Dendritic cell treated with granulocyte-macrophage colony-stimulating factor and Interleukin-4, amounts not matched to agents 40 ng/mL and 50 ng/mL, for 4 days (primary cell): ENCODE results near the gene AGT.

Experiments
- H3K27ac Mint-ChIP-seq: one replicate; pipeline ENCODE4 v1.8.0; 2022; ENCODE audit warnings: mild to moderate bottlenecking, mixed read lengths
- H3K27me3 Mint-ChIP-seq: one replicate; pipeline ENCODE4 v1.8.0; 2022; ENCODE audit warnings: mild to moderate bottlenecking, mixed read lengths
- H3K36me3 Mint-ChIP-seq: one replicate; pipeline ENCODE4 v1.8.0; 2022; ENCODE audit warnings: low read depth, mixed read lengths
- H3K4me1 Mint-ChIP-seq: one replicate; pipeline ENCODE4 v1.8.0; 2022; ENCODE audit warnings: low read depth, mixed read lengths
- H3K4me3 Mint-ChIP-seq: one replicate; pipeline ENCODE4 v1.8.0; 2022; ENCODE audit warnings: mild to moderate bottlenecking, moderate library complexity, mixed read lengths
- H3K9me3 Mint-ChIP-seq: one replicate; pipeline ENCODE4 v1.8.0; 2022; ENCODE audit warnings: mixed read lengths
- intact Hi-C: fragments of 100-400 bp; cut with micrococcal nuclease; formaldehyde crosslinking; loops from one replicate; pipeline ENCODE4 v1.15.0; 2022

Gene AGT

GRCh38 chr1:230749635-230750034 lies 35.7 kb upstream of the AGT start:
- H3K27ac Mint-ChIP-seq: no peak overlapping the region
- H3K4me3 Mint-ChIP-seq: no peak overlapping the region
- no peaks in the 10 kb centered on the region for H3K9me3 Mint-ChIP-seq

DNA sequence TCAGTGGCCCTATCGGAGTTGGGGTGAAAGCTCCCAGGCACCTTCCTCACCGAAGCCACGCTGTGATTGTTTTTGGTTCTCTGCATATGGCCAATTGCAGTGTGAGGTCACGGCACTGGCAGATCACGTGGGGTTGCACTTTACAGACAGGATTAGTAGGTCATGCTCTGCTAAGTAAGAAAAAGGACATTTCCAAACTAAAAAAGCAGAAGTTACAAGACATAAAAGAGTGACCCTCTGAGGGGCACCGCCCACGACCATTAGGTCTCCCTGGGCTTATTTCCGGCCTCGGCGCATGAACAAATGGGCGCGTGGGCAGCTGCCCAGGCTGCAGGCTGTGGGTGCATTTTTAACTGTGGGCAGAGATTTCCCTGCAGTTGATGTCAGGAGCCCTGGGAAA lies 35.2 kb upstream of the AGT start:
- no peaks in the 10 kb centered on the region for H3K9me3 Mint-ChIP-seq
- no peaks in the 10 kb centered on the region for H3K36me3 Mint-ChIP-seq
- no peaks in the 10 kb centered on the region for H3K27me3 Mint-ChIP-seq
- H3K4me1 Mint-ChIP-seq: peaks cover 5% of the 10 kb centered on the region
- no peak overlapping the region for H3K27ac Mint-ChIP-seq
- intact Hi-C loops: no loop called here
- no peak overlapping the region for H3K4me3 Mint-ChIP-seq

More at GRCh38 chr1:230749635-230750034, 35.7 kb upstream of the AGT start:
- H3K4me1 Mint-ChIP-seq: peaks cover 5% of the 10 kb centered on the region
- intact Hi-C loops: no loop called here
- H3K36me3 Mint-ChIP-seq: no peaks in the 10 kb centered on the region
- no peaks in the 10 kb centered on the region for H3K27me3 Mint-ChIP-seq

- H3K27ac Mint-ChIP-seq: no peak overlapping the region
- H3K4me1 Mint-ChIP-seq: no peaks in the 10 kb centered on the region
- H3K4me3 Mint-ChIP-seq: no peak overlapping the region
- no peaks in the 10 kb centered on the region for H3K9me3 Mint-ChIP-seq
- intact Hi-C loops: no loop called here
- H3K36me3 Mint-ChIP-seq: no peaks in the 10 kb centered on the region
- no peaks in the 10 kb centered on the region for H3K27me3 Mint-ChIP-seq
Measured at GRCh38 chr1:230747890-230748800, 34.2 kb upstream of the AGT start.

GRCh38 chr1:230747127-230747730 lies 33.3 kb upstream of the AGT start, which contains the start of gene CAPN9:
Gene CAPN9 (plus strand): TSS chr1:230747388. CDS start chr1:230747497, 109 bp downstream.
- H3K27ac Mint-ChIP-seq: no peak within 1 kb of the TSS
- intact Hi-C loops: no loop called here
- H3K36me3 Mint-ChIP-seq: no peaks in the 10 kb centered on the region
- no peaks in the 10 kb centered on the region for H3K4me1 Mint-ChIP-seq
- no peaks in the 10 kb centered on the region for H3K27me3 Mint-ChIP-seq
- no peak within 1 kb of the TSS for H3K4me3 Mint-ChIP-seq
- no peaks in the 10 kb centered on the region for H3K9me3 Mint-ChIP-seq

DNA sequence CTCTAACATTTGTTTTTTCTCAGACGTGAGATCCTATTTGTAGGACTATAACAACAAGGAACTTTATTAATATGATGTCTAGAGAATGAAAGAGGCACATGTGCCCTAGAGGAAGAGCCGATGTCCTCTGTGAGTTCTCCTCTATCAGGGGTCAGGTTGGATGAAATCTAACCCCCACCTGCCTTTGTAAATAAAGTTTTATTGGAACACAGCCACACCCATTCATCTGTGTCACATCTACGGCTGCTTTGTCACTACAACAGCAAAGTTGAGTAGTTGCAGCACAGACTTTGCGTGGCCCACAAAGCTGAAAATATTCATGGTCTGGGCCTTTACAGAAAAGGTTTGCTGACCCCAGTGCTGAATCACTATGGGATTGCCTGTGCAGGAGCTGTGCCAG lies 32.7 kb upstream of the AGT start:
- no peaks in the 10 kb centered on the region for H3K9me3 Mint-ChIP-seq
- intact Hi-C loops: no loop called here
- H3K36me3 Mint-ChIP-seq: no peaks in the 10 kb centered on the region
- H3K27ac Mint-ChIP-seq: no peak overlapping the region
- no peaks in the 10 kb centered on the region for H3K4me1 Mint-ChIP-seq
- no peak overlapping the region for H3K4me3 Mint-ChIP-seq
- no peaks in the 10 kb centered on the region for H3K27me3 Mint-ChIP-seq

DNA sequence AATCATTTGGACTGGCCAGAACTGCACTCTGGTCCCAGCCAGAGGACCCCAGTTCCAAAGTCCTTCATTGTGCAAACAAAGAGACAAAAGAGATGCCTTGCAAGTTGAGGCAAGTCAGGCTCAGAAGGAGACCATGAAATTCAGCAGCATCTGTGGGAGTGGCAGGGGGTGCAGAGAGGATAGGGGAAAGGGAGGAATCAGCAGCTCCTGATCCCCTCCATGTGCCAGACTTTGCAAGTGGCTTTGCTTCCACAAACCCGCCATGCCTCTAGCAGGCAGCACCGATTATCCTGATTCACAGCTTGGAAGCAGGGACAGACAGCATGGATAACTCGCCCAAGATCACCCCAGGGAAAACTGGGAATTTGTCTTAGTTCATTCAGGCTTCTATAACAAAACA lies 31.1 kb upstream of the AGT start:
- H3K27ac Mint-ChIP-seq: no peak overlapping the region
- H3K4me3 Mint-ChIP-seq: no peak overlapping the region
- H3K36me3 Mint-ChIP-seq: no peaks in the 10 kb centered on the region
- intact Hi-C loops: no loop called here
- H3K4me1 Mint-ChIP-seq: no peaks in the 10 kb centered on the region
- H3K27me3 Mint-ChIP-seq: no peaks in the 10 kb centered on the region
- H3K9me3 Mint-ChIP-seq: no peaks in the 10 kb centered on the region

- no peak overlapping the region for H3K27ac Mint-ChIP-seq
- H3K4me3 Mint-ChIP-seq: no peak overlapping the region
- no peaks in the 10 kb centered on the region for H3K36me3 Mint-ChIP-seq
- H3K4me1 Mint-ChIP-seq: no peaks in the 10 kb centered on the region
- intact Hi-C loops: no loop called here
- H3K9me3 Mint-ChIP-seq: no peaks in the 10 kb centered on the region
- H3K27me3 Mint-ChIP-seq: peaks cover 1% of the 10 kb centered on the region
Measured at GRCh38 chr1:230744382-230744781, 30.5 kb upstream of the AGT start.

DNA sequence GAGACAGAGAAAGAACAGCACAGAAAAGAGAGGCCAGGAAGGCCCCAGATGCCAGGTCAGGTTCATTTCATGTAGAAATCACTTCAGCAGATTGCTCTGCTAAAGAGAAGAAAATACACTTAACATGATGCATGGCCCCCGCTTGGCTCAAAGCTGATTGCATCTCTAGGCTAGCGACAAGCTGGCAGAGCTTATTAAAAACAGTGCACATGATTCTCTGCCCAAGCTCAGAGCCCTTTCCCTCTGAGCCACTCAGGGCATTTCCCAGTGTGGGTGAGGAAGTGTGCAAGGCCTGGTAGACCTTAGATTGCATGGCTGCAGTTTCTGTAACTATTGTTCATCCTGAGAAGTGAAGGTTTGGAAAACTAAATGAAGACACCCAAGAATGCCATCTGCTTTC lies 30.0 kb upstream of the AGT start:
- H3K27me3 Mint-ChIP-seq: peaks cover 2% of the 10 kb centered on the region
- no peaks in the 10 kb centered on the region for H3K9me3 Mint-ChIP-seq
- no peak overlapping the region for H3K27ac Mint-ChIP-seq
- no peaks in the 10 kb centered on the region for H3K4me1 Mint-ChIP-seq
- H3K36me3 Mint-ChIP-seq: no peaks in the 10 kb centered on the region
- no peak overlapping the region for H3K4me3 Mint-ChIP-seq
- intact Hi-C loops: no loop called here

DNA sequence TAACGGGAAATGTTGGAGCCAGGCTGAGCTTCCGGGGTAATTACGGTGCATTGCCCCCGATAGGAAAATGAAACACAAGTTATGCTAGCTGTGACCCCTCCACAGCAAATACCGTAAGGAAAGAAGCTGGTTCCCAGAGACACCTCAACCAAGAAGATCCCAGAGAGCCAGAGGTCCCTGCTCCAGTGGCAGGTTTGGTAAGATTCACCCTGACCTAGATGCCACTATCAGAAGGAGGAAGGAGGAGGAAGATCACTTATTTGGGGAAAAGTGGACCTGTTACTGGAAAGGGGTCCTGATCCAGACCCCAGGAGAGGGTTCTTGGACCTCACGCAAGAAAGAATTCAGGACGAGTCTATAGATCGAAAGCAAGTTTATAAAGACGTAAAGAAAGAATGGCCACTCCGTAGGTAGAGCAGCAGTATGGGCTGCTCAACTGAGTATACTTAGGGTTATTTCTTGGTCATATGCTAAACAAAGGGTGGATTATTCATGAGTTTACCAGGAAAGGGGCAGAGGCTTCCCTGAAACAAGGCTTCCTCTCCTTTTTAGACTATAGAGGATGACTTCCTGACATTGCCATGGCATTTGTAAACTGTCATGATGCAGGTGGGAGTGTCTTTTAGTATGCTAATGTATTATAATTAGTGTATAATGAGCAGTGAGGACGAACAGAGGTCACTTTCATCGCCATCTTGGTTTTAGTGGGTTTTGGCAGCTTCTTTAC lies 25.8 kb upstream of the AGT start:
- peaks cover 5% of the 10 kb centered on the region for H3K27me3 Mint-ChIP-seq
- H3K9me3 Mint-ChIP-seq: no peaks in the 10 kb centered on the region
- H3K4me1 Mint-ChIP-seq: no peaks in the 10 kb centered on the region
- no peak overlapping the region for H3K4me3 Mint-ChIP-seq
- intact Hi-C loops: no loop called here
- H3K27ac Mint-ChIP-seq: no peak overlapping the region
- H3K36me3 Mint-ChIP-seq: no peaks in the 10 kb centered on the region

- no peaks in the 10 kb centered on the region for H3K9me3 Mint-ChIP-seq
- no peak overlapping the region for H3K27ac Mint-ChIP-seq
- H3K27me3 Mint-ChIP-seq: peaks cover 5% of the 10 kb centered on the region
- H3K36me3 Mint-ChIP-seq: no peaks in the 10 kb centered on the region
- H3K4me1 Mint-ChIP-seq: no peaks in the 10 kb centered on the region
- intact Hi-C loops: no loop called here
- H3K4me3 Mint-ChIP-seq: no peak overlapping the region
Measured at GRCh38 chr1:230737622-230738262, 23.8 kb upstream of the AGT start.

- no peak overlapping the region for H3K4me3 Mint-ChIP-seq
- peaks cover 5% of the 10 kb centered on the region for H3K27me3 Mint-ChIP-seq
- intact Hi-C loops: no loop called here
- H3K36me3 Mint-ChIP-seq: no peaks in the 10 kb centered on the region
- H3K4me1 Mint-ChIP-seq: no peaks in the 10 kb centered on the region
- no peaks in the 10 kb centered on the region for H3K9me3 Mint-ChIP-seq
- no peak overlapping the region for H3K27ac Mint-ChIP-seq
Measured at GRCh38 chr1:230735447-230735846, 21.5 kb upstream of the AGT start.

- intact Hi-C loops: no loop called here
- H3K27me3 Mint-ChIP-seq: peaks cover 4% of the 10 kb centered on the region
- no peaks in the 10 kb centered on the region for H3K9me3 Mint-ChIP-seq
- H3K4me3 Mint-ChIP-seq: no peak overlapping the region
- H3K27ac Mint-ChIP-seq: no peak overlapping the region
- H3K4me1 Mint-ChIP-seq: no peaks in the 10 kb centered on the region
- no peaks in the 10 kb centered on the region for H3K36me3 Mint-ChIP-seq
Measured at GRCh38 chr1:230730977-230731376, 17.1 kb upstream of the AGT start.

- peaks cover 2% of the 10 kb centered on the region for H3K27me3 Mint-ChIP-seq
- no peak overlapping the region for H3K4me3 Mint-ChIP-seq
- no peak overlapping the region for H3K27ac Mint-ChIP-seq
- H3K4me1 Mint-ChIP-seq: no peaks in the 10 kb centered on the region
- H3K36me3 Mint-ChIP-seq: no peaks in the 10 kb centered on the region
- intact Hi-C loops: no loop called here
- no peaks in the 10 kb centered on the region for H3K9me3 Mint-ChIP-seq
Measured at GRCh38 chr1:230728710-230729392, 14.9 kb upstream of the AGT start.
